ENCODE results near the gene MOB3A. TPM values are rescaled to one million over a fixed set of nuclear protein-coding genes. Genes with fewer than 3 reads are reported as not detected.

The MOB3A gene
- total RNA-seq, 1 donor from 2014 or later: 12.0 TPM

Small RNA genes within 50 kb of the gene (small RNA-seq; reads per million reads assigned to genes)
- not detected for gene AC007136.1

Other genes starting within 250 kb of the MOB3A start
- gene REXO1, start 247.8 kb downstream of the MOB3A start, total RNA-seq: 5.7 TPM
- gene KLF16, start 232.7 kb downstream of the MOB3A start, total RNA-seq: 2.6 TPM
- gene ABHD17A, start 210.8 kb downstream of the MOB3A start, total RNA-seq: 52.7 TPM
- 1.0 TPM for gene ADAT3, start 190.9 kb downstream of the MOB3A start, total RNA-seq
- 8.9 TPM for gene SCAMP4, start 190.9 kb downstream of the MOB3A start, total RNA-seq
- 24.0 TPM for gene CSNK1G2, start 155.2 kb downstream of the MOB3A start, total RNA-seq
- 28.7 TPM for gene BTBD2, start 80.6 kb downstream of the MOB3A start, total RNA-seq
- 32.4 TPM for gene MKNK2, start 45.1 kb downstream of the MOB3A start, total RNA-seq
- 2.1 TPM for gene IZUMO4, start 589 bp upstream of the MOB3A start, total RNA-seq
- 33.4 TPM for gene AP3D1, start 55.2 kb upstream of the MOB3A start, total RNA-seq
- gene DOT1L, start 67.6 kb upstream of the MOB3A start, total RNA-seq: 5.7 TPM
- gene PLEKHJ1, start 140.0 kb upstream of the MOB3A start, total RNA-seq: 63.2 TPM
- gene SF3A2, start 140.5 kb upstream of the MOB3A start, total RNA-seq: 37.6 TPM
- 0.52 TPM for gene AMH, start 153.0 kb upstream of the MOB3A start, total RNA-seq
- 79.3 TPM for gene JSRP1, start 160.1 kb upstream of the MOB3A start, total RNA-seq
- gene PEAK3, start 185.8 kb upstream of the MOB3A start, total RNA-seq: not detected
- gene LINGO3, start 211.8 kb upstream of the MOB3A start, total RNA-seq: not detected
- gene LSM7, start 232.3 kb upstream of the MOB3A start, total RNA-seq: 49.1 TPM
- 11.0 TPM for gene SPPL2B, start 232.4 kb upstream of the MOB3A start, total RNA-seq